T-helper 9 cell (primary cell): ENCODE measurements around the gene KIAA0513.
A peak's percentile ranks its signal among the peaks of the same experiment; 100 is the strongest.

ENCODE experiments used
- DNase-seq: peaks from one replicate; pipeline ENCODE4 v3.0.0-alpha.2; 2020
- total RNA-seq, 2 donors: gene quantifications; one replicate each; lab custom pipeline; 2026; lab: John Stamatoyannopoulos, UW

KIAA0513 gene, protein sequence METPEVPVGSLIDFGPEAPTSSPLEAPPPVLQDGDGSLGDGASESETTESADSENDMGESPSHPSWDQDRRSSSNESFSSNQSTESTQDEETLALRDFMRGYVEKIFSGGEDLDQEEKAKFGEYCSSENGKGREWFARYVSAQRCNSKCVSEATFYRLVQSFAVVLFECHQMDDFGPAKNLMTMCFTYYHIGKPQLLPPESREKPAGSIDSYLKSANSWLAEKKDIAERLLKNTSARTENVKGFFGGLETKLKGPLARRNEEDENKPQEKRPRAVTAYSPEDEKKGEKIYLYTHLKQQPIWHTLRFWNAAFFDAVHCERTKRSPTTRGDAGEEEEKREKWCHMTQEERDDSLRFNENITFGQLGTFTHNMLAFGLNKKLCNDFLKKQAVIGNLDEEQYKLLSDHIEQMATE
- 29.9 to 107 reads per million in 2 donors for total RNA-seq

DNA sequence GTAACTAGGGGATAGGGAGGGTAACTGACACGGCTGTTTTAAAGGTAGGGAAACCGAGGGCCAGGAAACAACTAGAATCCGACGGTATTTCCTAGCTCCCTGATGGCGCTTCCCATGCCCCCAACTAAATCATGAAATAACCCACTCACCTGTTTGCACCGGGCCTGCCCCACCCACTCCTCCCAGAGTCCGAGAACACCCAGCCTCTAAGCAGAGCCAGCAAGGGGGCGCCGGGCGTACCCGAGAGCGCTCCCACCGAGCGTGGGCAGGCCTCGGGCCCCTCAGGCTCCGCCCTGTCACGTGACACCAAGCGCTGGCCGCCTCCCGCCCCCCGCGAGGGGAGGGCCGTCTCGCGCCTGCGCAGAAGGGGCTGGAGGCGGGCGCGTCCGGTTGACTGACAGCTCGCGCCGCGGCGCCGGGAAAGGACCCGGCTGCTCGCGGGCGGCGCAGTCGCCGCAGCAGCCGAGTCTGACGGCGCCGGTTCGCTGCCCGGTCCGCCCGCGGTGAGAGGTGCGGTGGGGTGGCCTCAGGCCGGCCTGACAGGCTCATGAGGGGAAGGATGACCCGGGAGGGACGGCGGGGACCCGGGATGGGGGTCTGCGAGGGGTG is at the start of gene KIAA0513:
KIAA0513 (plus strand) TSS at position 447 of the 609 bp plus-strand sequence. CDS start 39,277 bp downstream, outside the sequence.
- peak; percentile 96 for DNase-seq

DNA sequence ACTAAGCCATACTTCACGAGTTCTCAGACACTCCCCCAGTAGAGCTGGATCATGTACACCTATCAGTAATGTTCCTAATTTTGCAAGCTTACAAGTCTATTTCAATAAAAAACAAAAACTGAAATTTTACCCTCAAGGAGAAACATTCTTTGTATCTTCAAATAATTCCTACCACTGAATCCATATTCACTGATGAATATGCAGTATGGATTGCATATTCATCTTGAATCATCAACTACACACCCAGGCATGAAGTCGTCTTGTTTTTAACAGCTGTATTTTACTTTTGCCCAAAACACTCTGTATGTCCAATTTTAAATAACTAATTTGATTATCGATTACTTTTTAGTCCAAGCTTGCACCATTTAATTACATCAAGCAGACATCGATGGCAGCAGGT is 48.1 kb upstream of the KIAA0513 start:
- DNase-seq, result no peak

DNA sequence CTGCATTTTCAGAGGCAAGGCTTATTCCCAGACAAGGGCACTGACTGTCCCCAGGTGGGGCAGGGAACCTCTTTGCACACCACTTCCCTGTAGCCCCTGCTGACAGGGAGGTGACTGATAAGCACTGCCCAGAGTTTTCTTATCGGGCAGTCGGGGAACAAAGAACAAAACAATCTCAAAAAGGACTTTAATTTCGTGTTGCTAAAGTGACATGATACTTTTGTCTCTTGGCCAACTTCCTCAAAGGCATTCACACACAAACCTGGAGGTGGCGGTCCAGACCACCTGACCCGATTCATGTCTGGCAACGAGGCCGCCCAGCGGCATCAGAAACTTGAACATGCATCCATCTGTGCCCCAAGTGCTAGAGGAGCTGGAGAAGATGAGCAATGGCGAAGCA is 45.2 kb upstream of the KIAA0513 start:
- no peak for DNase-seq

DNA sequence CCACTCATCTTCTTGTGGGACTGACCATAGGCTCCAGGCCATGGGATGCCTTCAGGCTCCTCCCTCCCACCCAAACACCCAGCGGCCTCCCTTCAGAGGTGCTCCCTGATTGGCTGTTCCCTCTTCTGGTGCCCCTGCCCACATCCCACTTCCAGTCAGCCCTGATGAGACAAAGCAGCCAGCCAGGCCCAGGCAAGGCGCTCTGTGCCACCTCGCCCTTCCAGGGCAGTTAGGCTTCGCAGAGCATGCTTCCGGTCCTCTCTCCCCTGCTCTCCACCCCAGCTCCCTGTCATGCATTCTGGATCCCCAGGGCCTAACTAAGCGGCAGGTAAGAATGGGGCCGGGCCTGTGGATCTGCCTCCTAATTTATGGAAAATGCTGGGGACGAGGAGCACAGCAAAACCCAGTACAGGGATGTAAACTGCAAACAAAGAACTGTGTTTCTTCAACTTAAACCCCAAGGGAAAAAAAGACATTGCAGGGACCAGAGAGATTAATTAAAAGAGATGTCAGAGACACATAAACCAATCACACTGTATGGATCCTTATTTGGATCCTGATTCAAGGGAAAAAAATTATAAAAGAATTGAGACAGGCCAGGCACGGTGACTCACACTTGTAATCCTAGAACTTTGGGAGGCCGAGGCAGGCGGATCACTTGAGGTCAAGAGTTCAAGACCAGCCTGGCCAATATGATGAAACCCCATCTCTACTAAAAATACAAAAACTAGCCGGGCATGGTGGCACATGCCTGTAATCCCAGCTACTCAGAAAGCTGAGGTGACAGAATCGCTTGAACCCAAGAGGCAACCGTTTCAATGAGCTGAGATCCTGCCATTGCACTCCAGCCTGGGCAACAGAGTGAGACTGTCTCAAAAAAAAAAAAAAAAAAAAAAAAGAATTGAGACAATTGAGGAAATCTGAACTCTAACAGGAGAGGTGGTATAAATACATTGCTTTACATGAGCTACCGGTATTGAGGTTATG is 42.2 kb upstream of the KIAA0513 start:
- DNase-seq, result no peak

DNA sequence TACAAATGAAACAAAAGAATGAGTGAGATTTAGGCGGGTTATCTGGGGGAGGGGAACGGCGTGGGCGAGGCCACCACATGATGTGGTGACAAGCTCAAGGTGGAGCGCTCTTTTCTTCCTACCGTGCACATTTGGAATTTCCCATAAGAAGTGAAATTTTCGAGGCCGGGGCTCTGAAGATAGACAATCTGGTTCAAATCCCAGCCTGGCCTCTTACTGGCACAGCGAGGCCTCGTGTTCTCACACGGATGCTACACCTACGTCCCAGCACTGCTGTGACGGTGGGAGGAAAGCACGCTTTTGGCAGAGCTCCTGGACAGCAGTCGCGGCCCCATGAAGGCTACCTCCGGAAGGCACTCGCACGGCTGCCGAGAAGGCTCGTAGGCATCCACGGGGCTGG is 41.5 kb upstream of the KIAA0513 start:
- DNase-seq, result no peak

DNA sequence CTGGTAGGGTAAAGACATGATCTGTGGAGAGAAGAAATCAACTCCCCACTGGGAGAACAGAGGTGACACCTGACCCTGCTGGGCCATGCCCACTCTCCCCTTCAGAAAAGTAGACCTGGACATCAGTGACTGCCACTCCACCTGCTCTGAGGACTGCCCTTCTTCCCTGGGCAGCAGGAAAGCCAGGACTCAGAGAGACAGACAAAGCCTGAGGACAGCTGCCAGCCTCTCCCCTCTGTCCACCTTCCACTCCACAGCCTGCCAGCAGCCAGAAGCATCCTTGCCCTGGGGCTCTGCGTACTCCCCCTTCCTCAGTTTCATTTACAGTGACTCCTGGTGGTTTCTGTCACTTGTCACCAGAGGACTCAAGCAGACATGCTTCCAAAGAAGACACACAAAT is 40.7 kb upstream of the KIAA0513 start:
- DNase-seq, result no peak

DNA sequence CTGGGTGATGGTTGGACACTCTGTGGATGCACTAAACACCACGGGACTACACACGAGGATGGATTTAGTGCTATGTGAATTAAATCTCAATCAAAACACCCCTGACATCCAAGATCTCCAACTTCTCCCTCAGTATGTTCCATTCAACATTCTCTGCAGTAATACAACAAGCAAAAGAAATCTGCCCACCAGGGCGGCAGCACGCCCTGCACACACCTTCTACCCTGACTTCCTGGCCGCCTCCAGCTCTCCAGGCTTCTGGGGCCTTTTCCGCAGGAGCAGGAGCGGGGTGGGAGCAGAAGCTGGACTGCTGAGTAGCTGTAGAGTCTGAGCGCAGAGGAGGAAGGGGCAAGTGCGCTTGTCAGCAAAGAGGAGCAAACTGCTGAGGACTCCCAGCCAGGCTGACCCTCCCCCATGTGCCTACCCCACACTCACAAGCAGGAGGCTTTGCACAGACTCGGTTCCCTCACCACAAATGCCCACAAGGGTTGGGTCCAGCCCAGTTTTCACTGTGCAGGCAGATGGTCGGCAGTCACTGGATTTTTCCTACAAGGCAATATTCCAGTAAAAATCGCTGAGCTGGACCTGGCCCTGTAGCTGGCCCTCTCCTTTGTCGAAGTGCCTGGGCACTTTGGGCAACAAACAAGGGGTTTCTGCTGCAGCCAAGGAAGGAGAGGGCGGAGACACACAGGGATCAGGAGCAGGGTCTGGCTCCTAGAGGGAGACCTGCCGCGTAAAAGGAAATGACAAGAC is 39.1 kb upstream of the KIAA0513 start:
- no peak for DNase-seq

DNA sequence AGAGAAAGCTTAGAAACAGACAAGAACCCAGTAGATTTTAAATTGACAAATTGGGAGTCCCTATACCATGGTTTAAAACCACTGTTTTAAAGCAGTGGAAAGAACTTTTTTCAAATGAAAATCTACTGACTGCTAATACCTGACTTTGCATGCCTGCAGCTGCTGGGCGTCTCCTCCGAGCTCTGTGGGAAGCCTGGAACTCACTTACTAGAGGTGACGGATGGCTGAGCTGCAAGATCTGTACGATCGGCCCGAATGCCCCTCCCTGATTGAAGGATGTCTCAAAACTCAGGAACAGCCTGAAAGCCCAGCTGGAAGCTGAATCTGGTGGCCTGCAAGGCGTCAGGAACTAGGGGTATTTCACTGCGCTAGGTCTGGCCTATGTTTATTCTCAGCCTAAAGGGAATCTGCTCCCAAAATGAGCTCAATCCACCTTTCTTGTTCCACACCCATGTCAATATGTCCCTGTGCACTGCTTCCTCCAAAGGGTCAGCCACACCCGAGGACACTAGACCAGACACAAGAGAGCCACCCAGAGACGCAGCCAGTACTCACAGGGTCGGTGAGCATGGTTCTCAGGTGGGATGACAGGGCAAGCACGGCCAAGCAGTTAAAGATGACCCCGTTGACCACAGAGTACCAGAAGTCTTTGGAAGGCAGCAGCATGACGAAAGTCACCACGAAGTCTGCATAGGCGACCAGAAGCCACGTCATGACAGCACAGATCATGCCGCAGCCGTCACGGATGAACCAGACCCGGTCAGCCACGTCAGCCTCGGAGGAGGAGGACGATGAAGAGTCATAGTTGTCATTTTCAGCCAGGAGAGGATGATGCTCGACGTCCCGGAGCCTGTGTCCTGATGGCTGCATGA is 37.6 kb upstream of the KIAA0513 start:
- DNase-seq, result no peak

DNA sequence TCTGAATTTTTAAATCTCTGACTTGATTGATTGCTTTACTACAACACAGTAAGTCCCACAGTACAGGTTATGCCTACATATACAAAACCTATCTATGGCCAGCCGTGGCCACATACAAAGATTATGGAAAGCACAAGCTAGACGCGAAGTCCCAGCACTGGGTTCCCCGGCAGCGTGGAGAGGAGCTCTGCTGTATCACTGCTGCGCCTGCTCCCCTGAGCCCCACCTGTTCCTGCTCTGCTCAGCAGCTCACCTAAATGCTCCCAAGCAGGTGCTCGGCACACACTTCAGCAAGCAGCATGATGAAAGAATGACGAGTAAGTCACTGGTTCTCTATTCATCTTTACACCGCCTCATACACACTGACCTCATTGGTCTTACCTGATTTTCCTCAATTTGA is 36.8 kb upstream of the KIAA0513 start:
- no peak for DNase-seq

DNA sequence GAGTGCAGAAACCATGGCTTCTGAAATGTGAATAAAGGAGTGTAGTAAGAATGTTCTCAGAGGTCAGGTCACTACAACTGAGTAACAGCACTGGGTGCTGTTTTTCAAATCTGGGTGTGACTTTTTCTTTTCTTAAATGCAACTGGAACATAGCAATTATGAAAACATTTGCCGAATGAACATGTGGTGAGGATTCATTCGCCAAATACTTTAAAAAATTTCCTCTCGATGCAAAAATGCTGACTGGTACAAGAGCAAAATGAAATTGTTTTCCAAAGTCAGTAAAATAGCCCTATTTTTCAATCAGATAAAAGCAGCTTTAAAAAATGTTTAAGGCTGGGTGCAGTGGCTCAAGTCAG is 34.9 kb upstream of the KIAA0513 start:
- no peak for DNase-seq

DNA sequence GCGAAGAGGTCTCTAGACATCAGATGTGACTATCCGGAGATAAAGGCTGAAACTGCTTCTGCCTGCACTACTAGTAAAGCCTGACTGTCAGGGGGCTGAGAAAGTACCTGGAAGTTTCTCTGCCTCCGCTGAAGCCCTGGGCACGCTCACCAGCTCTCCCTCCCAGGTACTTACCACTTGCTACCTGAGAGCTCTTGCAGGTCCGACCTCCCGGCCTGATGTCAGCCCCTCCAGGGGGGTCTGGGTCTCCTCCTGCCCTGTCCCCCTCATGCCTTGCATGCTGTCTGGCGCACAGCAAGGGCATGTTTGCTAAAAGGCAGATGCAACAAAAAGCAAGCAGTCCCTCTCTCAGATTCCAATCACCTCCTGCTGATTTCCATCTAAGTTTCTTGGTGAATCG is 33.7 kb upstream of the KIAA0513 start:
- no peak for DNase-seq

DNA sequence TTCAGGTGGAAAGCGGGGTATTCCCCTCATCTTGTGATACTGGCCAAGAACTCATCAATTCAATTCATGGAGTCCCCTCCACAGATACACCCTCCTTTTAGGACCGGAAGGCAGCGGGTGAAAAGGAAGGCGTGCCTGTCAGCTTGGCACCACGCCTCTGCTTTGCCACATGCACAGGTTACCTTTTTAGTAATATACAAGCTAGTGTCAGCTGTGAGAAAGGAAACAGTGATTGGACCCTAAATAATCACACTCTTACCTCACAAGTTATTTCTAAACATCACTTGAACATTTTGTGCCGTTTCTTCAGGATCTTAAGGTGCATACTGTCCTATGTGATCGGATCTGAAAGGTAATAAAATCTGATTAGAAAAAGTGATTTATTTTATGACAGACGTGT is 31.9 kb upstream of the KIAA0513 start:
- DNase-seq, result no peak

DNA sequence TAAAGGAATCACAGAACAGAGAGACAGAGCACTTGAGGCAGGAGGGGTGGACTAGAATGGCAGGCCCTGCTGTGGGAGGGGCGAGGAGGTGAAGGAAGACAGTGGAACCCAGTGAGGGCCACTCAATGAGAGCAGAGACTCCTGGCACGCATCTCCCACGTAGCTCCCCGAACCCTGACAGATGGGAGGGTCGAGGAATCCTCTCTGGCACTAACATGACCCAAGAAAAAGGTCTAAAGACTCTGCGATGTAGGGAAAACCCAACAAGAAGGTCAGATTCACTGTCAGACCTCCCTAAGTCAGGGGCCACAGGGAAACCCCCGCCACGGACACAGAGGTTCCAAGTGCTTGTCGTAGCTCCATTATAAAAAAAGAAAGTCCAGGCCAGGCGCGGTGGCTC is 31.2 kb upstream of the KIAA0513 start:
- no peak for DNase-seq

DNA sequence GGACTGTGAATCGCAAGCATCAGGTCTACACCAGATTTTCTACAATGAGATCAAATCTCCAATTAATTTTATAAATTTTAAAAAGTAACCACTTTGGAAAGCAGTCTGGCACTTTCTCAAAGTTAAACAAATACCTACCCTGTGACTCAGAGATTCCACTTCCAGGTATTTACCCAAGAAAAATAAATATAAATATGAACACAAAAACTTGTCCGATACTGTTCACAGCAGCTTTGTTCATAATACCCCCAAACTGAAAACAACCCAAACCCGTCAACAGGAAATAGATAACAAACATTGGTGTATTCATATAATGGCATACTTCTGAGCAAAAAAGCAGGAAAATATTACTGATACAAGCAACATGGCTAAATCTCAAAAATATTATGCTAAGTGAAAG is 28.4 kb upstream of the KIAA0513 start:
- no peak for DNase-seq

DNA sequence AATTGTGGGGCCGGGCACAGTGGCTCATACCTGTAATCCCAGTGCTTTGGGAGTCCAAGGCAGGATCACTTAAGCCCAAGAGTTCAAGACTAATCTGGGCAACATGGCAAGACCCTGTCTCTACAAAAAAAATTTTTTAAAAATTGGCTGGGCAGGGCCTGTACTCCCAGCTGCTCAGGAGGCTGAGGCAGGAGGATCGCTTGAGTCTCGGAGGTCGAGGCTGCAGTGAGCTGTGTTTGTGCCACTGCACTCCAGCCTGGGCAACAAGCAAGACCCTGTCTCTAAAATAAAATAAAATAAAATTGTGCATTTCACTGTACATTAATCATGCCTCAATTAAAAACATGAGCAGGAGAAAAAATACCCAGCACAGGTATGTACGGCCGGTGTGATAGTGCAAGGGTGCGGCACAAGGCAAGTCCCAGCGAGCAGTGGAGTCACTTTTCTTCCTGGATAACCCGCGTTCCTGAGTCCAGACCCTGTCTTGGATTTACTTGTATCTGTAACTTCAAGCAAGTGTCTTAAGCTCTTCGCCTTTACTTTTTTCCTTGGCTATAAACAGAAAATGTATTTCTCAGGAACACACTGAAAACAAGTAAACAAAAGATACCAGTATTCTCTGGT is 27.6 kb upstream of the KIAA0513 start:
- no peak for DNase-seq

DNA sequence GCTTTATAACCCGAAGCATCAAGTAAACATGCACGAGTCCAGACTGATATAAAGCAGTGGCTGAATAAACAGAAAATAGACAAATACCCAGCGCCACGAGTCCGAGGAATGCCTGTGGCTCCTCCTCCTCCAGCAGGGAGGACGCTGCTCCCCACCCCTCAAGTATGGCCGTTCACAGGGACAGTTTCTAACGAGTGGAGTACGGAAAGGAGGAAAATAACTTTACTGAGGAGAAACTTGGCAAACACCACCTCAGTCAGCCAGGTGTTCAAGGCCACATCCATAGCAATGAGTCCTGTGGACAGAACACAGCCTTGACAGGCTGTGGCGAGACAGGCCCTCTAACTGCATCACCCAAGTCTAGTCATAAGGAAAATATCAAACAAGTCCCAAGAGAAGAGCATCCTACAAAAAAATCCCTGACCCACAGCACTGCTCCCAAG is 25.5 kb upstream of the KIAA0513 start:
- no peak for DNase-seq

DNA sequence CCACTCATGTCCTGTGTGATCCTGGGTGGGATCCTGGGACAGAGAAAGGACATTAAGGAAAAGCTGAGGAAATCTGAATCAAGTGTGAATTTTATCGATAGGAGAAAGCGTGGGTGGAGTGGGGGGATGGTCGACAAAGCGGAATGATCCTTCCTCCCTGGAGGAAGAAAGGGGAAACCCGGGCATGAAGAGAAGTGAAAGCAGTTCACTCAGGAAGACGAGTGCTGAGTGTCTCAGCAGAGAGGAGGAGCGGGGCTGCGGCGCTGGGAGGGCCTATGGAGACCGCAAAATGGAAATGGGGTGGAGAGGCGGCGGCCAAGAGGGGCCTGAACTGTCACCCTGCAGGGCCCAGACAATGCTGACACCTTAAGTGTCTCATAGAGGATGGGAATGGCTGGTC is 25.0 kb upstream of the KIAA0513 start:
- no peak for DNase-seq

DNA sequence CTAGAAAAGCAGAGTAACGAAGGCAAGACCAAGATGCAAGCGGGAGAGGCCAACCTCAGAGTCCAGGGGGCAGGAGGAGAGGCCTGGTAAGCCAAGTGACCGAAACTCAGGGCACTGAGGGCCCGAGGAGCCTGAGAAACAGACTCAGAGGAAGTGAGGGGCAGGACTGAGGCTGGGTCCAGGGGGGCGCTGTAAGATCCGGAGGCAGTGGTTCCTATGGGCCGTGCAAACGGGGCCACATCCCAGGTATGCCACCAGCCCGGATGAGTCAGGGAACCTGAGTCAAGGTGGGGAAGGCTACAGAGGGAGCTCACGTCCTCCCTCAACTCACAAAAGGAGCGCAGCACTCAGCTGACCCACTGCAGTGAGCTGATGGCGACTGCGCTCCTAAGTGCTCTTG is 24.5 kb upstream of the KIAA0513 start:
- no peak for DNase-seq

DNA sequence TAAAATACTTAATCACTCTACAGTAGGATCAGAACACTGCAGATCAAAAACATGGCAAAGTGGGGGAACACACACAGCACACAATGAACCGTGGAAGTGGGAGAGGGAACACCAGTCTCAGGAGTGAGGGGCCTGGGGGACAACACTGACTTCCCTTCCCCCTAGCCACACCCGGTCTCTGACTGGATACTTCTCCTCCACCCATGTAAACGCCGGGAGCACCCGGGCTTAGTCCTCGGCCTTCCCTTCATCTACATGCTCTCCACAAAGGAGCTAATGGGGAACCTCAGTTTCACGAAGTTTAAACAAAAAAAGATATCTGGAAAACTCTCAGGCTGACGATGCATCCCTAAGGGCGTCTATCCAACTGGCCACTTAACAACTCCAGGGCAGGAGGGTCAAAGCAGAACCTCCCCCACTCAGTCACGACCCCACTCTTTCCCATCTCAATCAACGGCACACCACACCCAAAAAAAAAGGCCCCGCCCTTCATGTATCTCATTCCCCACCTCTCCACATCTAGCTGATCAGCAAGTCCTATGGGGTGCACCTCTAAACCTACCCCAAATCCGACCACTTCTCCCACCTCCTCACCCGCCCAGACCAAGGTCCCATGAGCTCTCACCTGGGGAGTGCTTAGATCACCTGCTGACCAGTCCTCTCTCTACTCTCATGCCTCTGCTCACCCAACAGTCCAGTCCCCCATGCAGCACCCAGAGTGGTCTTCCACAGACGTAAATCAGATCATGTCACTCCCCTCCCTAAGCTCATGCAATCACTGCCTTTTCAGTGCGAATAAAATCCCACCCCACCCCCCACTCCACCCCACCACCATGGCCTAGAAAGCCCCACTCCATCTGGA is 23.6 kb upstream of the KIAA0513 start:
- DNase-seq, result no peak
